ENCODE results near the gene RNF17. TPM values are rescaled to one million over a fixed set of nuclear protein-coding genes. Genes with fewer than 3 reads are reported as not detected.

The RNF17 gene
- polyA plus RNA-seq, 1 of the 3 experiments (the other 2 are of a cell fraction): not detected

DNA sequence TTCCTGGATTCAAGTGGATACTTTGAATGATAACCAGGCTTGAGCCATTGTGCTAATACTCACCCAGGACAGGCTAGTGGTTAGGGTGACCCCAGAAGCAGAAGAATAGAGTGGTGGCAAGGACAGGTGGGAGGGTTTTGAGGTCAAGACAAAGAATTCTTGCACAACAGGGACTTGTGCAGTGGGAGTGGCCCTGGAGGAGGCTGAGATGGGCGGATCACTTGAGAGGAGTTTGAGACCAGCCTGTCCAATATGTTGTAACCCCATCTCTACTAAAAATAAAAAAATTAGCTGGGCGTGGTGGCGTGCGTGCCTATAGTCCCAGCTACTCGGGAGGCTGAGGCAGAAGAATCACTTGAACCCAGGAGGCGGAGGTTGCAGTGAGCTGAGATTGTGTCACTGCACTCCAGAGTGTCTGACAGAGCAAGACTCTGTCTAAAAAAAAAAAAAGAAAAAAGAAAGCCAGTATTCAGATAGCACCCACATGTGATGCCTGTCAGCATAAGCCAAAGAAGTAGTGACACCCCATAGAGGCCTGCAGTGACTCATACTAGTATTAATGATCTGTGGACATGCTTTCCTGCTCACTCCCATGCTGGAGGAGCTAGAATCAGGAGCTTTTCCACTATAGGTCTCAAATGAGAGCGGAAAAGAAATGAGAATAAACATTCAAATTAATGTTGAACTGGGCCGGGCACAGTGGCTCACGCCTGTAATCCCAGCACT is 78.7 kb downstream of the RNF17 start:
- ChIA-PET POLR2A (no interaction called here), CTCF (interaction anchor here (0.6 kb wide), 1 partner anchor 54 kb away, joined by 3 read pairs; no protein-coding TSS in a partner anchor)
- no peak overlapping the region for H3K4me2 ChIP-seq

DNA sequence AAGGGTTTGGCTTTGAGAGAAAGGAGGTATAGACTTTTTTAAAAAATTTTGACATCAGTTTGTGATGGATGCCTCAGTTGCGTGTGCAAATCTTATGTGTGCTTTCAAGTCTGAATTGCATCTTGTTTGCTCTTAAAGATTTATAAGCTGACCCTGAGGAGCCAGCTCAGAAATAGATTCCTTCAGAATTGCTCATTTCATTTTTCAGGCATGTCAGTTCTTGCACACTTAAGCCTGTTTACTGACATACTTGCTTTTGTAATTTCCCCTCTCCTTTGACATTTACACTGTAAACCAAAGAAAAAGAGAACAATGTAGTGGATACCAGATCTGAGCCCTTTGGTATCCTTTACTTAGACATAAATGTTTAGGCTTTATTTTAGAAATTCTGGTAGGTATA is 87.6 kb downstream of the RNF17 start:
- no peak overlapping the region for H3K4me3 ChIP-seq (ENCODE audit: low read depth in 2 of 2, low read length in 1 of 2)
- TF ChIP-seq FOSL2 (IDR thresholded peaks at IDR 0.05; ENCODE audit: borderline replicate concordance, low read depth): no peak
- TF ChIP-seq EP300 (IDR thresholded peaks at IDR 0.05; ENCODE audit: borderline replicate concordance in 1 of 2, low read depth in 1 of 2, low read length in 1 of 2): no peak
- no peak for TF ChIP-seq MXI1 (IDR thresholded peaks at IDR 0.05; ENCODE audit: low read depth, low read length)
- TF ChIP-seq POLR2AphosphoS5 (IDR thresholded peaks at IDR 0.05; ENCODE audit: low read depth, low read length): no peak
- TF ChIP-seq, protein P1, sequence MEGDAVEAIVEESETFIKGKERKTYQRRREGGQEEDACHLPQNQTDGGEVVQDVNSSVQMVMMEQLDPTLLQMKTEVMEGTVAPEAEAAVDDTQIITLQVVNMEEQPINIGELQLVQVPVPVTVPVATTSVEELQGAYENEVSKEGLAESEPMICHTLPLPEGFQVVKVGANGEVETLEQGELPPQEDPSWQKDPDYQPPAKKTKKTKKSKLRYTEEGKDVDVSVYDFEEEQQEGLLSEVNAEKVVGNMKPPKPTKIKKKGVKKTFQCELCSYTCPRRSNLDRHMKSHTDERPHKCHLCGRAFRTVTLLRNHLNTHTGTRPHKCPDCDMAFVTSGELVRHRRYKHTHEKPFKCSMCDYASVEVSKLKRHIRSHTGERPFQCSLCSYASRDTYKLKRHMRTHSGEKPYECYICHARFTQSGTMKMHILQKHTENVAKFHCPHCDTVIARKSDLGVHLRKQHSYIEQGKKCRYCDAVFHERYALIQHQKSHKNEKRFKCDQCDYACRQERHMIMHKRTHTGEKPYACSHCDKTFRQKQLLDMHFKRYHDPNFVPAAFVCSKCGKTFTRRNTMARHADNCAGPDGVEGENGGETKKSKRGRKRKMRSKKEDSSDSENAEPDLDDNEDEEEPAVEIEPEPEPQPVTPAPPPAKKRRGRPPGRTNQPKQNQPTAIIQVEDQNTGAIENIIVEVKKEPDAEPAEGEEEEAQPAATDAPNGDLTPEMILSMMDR (IDR thresholded peaks at IDR 0.05): no peak
- no peak for TF ChIP-seq NRF1 (IDR thresholded peaks at IDR 0.05; ENCODE audit: low read depth, low read length)
- no peak for TF ChIP-seq RXRA (IDR thresholded peaks at IDR 0.05; ENCODE audit: borderline replicate concordance, low read depth)
- no peak overlapping the region for H2AFZ ChIP-seq (ENCODE audit: low read depth)
- POLR2A ChIA-PET: no interaction called here
- no peak overlapping the region for H3K27ac ChIP-seq (ENCODE audit: low read depth in 2 of 2, low read length in 1 of 2)
- H3K9me3 ChIP-seq: no peaks in the 10 kb centered on the region
- no peaks in the 10 kb centered on the region for H4K20me1 ChIP-seq (ENCODE audit: insufficient read depth)
- no peaks in the 10 kb centered on the region for H3K36me3 ChIP-seq (replicated peaks in 1 of 2; ENCODE audit: control insufficient read depth in 1 of 2, insufficient read depth in 2 of 2, low read length in 1 of 2)
- 45% methylated on average over 1 of the region's 1 CpG for whole genome bisulfite sequencing (ENCODE audit: low lambda C conversion rate)
- H3K27me3 ChIP-seq (ENCODE audit: insufficient read depth): peaks cover 7% of the 10 kb centered on the region; the same call in 1 of the 2 replicates
- H3K79me2 ChIP-seq (ENCODE audit: insufficient read depth): no peaks in the 10 kb centered on the region
- no peaks in the 10 kb centered on the region for H3K4me1 ChIP-seq (ENCODE audit: control insufficient read depth in 1 of 2, insufficient read depth in 2 of 2, low read depth in 1 of 2, low read length in 1 of 2)
- no peaks in the 10 kb centered on the region for H3F3A ChIP-seq (replicated peaks; ENCODE audit: insufficient read depth)
- H3K9me2 ChIP-seq: no peaks in the 10 kb centered on the region
- H3K4me2 ChIP-seq: no peak overlapping the region
- CTCF ChIA-PET: no interaction called here
- DNase-seq: no peak
- H3K9ac ChIP-seq: no peak overlapping the region

More for the DNA sequence above, 78.7 kb downstream of the RNF17 start:
- H2AFZ ChIP-seq (ENCODE audit: low read depth): no peak overlapping the region
- H3K27me3 ChIP-seq (ENCODE audit: insufficient read depth): no peaks in the 10 kb centered on the region
- no peaks in the 10 kb centered on the region for H4K20me1 ChIP-seq (ENCODE audit: insufficient read depth)
- 50% methylated on average over 9 of the region's 9 CpGs for WGBS (ENCODE audit: low lambda C conversion rate)
- no peaks in the 10 kb centered on the region for H3K9me3 ChIP-seq
- no peak overlapping the region for H3K27ac ChIP-seq (ENCODE audit: low read depth in 2 of 2, low read length in 1 of 2)
- H3K79me2 ChIP-seq (ENCODE audit: insufficient read depth): no peaks in the 10 kb centered on the region
- no peaks in the 10 kb centered on the region for H3K36me3 ChIP-seq (replicated peaks in 1 of 2; ENCODE audit: control insufficient read depth in 1 of 2, insufficient read depth in 2 of 2, low read length in 1 of 2)
- no peaks in the 10 kb centered on the region for H3K4me1 ChIP-seq (ENCODE audit: control insufficient read depth in 1 of 2, insufficient read depth in 2 of 2, low read depth in 1 of 2, low read length in 1 of 2)
- no peak for DNase-seq
- H3K9me2 ChIP-seq: no peaks in the 10 kb centered on the region
- no peak overlapping the region for H3K9ac ChIP-seq
- H3K4me3 ChIP-seq (ENCODE audit: low read depth in 2 of 2, low read length in 1 of 2): no peak overlapping the region
- TF ChIP-seq CHD2 (IDR thresholded peaks at IDR 0.05; ENCODE audit: low read length, partially characterized antibody) (no peak), JUND (IDR thresholded peaks at IDR 0.05) (no peak), MEF2A (IDR thresholded peaks at IDR 0.05; ENCODE audit: borderline replicate concordance, low read depth) (no peak), SMC3 (IDR thresholded peaks at IDR 0.05; ENCODE audit: low read depth, low read length) (no peak)
- no peaks in the 10 kb centered on the region for H3F3A ChIP-seq (replicated peaks; ENCODE audit: insufficient read depth)

All from SK-N-SH (cell line).